HEK293 (cell line): Measurements from ENCODE around the gene LRP3.

Experiments
- KLF1 ChIP-seq: fragments of 450-650 bp; formaldehyde crosslinking; IDR thresholded peaks from 2 replicates; pipeline ENCODE4 v1.5.1; 2016; ENCODE audit warnings: missing biosample characterization, missing genetic modification characterization
- KLF9 ChIP-seq: fragments of 450-650 bp; formaldehyde crosslinking; IDR thresholded peaks from 2 replicates; pipeline ENCODE4 v1.5.1; 2016; ENCODE audit warnings: missing biosample characterization, missing genetic modification characterization, low read depth
- ZBTB1 ChIP-seq: fragments of 450-650 bp; formaldehyde crosslinking; IDR thresholded peaks from 2 replicates; pipeline ENCODE4 v1.5.1; 2016; ENCODE audit warnings: missing biosample characterization, missing genetic modification characterization
- ZNF114 ChIP-seq: fragments of 450-650 bp; formaldehyde crosslinking; IDR thresholded peaks from 2 replicates; pipeline ENCODE4 v1.5.0; 2017; ENCODE audit warnings: missing biosample characterization, missing genetic modification characterization
- ZNF133 ChIP-seq: fragments of 450-650 bp; formaldehyde crosslinking; IDR thresholded peaks from 2 replicates; pipeline ENCODE4 v1.5.1; 2016; ENCODE audit warnings: missing biosample characterization, missing genetic modification characterization
- ZNF423 ChIP-seq: fragments of 450-650 bp; formaldehyde crosslinking; IDR thresholded peaks from 2 replicates; pipeline ENCODE4 v1.5.1; 2016; ENCODE audit warnings: missing biosample characterization, missing genetic modification characterization
- ZNF664 ChIP-seq: fragments of 450-650 bp; formaldehyde crosslinking; IDR thresholded peaks from 2 replicates; pipeline ENCODE4 v1.5.1; 2016; ENCODE audit warnings: missing biosample characterization, missing genetic modification characterization
- TF ChIP-seq, protein P1 (sequence below): fragments of 450-650 bp; formaldehyde crosslinking; IDR thresholded peaks from 2 replicates; pipeline ENCODE4 v1.5.1; 2016; ENCODE audit warnings: missing biosample characterization, missing genetic modification characterization
- TF ChIP-seq, protein P2 (sequence below): fragments of 450-650 bp; IDR thresholded peaks from 2 replicates; pipeline ENCODE4 v1.5.1; 2018; ENCODE audit warnings: missing biosample characterization, mild to moderate bottlenecking, missing genetic modification characterization

GRCh38 chr19:33147538-33147937, 46.6 kb upstream of the LRP3 start:
- TF ChIP-seq, protein P1, sequence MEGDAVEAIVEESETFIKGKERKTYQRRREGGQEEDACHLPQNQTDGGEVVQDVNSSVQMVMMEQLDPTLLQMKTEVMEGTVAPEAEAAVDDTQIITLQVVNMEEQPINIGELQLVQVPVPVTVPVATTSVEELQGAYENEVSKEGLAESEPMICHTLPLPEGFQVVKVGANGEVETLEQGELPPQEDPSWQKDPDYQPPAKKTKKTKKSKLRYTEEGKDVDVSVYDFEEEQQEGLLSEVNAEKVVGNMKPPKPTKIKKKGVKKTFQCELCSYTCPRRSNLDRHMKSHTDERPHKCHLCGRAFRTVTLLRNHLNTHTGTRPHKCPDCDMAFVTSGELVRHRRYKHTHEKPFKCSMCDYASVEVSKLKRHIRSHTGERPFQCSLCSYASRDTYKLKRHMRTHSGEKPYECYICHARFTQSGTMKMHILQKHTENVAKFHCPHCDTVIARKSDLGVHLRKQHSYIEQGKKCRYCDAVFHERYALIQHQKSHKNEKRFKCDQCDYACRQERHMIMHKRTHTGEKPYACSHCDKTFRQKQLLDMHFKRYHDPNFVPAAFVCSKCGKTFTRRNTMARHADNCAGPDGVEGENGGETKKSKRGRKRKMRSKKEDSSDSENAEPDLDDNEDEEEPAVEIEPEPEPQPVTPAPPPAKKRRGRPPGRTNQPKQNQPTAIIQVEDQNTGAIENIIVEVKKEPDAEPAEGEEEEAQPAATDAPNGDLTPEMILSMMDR (tag by site-specific recombination): no peak
- TF ChIP-seq ZBTB1 (tag by site-specific recombination) (no peak), KLF1 (no peak), ZNF664 (tag by site-specific recombination) (no peak), ZNF114 (tag by site-specific recombination) (no peak), KLF9 (tag by site-specific recombination) (no peak), ZNF133 (tag by site-specific recombination) (no peak), ZNF423 (tag by site-specific recombination) (no peak)
- TF ChIP-seq, protein P2, sequence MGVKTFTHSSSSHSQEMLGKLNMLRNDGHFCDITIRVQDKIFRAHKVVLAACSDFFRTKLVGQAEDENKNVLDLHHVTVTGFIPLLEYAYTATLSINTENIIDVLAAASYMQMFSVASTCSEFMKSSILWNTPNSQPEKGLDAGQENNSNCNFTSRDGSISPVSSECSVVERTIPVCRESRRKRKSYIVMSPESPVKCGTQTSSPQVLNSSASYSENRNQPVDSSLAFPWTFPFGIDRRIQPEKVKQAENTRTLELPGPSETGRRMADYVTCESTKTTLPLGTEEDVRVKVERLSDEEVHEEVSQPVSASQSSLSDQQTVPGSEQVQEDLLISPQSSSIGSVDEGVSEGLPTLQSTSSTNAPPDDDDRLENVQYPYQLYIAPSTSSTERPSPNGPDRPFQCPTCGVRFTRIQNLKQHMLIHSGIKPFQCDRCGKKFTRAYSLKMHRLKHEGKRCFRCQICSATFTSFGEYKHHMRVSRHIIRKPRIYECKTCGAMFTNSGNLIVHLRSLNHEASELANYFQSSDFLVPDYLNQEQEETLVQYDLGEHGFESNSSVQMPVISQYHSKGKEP (tag by site-specific recombination): no peak
